ENCODE measurements around the gene KIAA1671.

Gene KIAA1671

GRCh38 chr22:25024895-25025294 is 72.4 kb downstream of the KIAA1671 start:
- Histone ChIP-seq H3K4me3 (ENCODE audit: insufficient read depth, low read length, poor library complexity, severe bottlenecking) (no peak overlapping the region), H3K9me2 (replicated peaks; ENCODE audit: insufficient read depth, low read length) (no peaks in the 10 kb centered on the region), H3K36me3 (ENCODE audit: low read length) (no peaks in the 10 kb centered on the region), H3K27ac (ENCODE audit: low read depth, low read length) (no peak overlapping the region), H3K4me2 (ENCODE audit: low read depth, low read length, poor library complexity, severe bottlenecking) (no peak overlapping the region), H3K27me3 (ENCODE audit: low read length) (no peaks in the 10 kb centered on the region), H2AFZ (ENCODE audit: low read depth, low read length, severe bottlenecking) (no peak overlapping the region), H3K9ac (ENCODE audit: low read length) (no peak overlapping the region), H3K9me3 (ENCODE audit: insufficient read depth, low read length) (no peaks in the 10 kb centered on the region), H3K79me2 (ENCODE audit: insufficient read depth, low read length) (no peaks in the 10 kb centered on the region), H3F3A (ENCODE audit: insufficient read depth) (no peaks in the 10 kb centered on the region), H4K20me1 (ENCODE audit: low read depth, low read length) (no peaks in the 10 kb centered on the region)
- TF ChIP-seq CTCF (IDR thresholded peaks at IDR 0.05; ENCODE audit: insufficient read depth, low read length, poor library complexity, severe bottlenecking), result no peak
- no peak for TF ChIP-seq EZH2phosphoT487 (conservative IDR thresholded peaks at IDR 0.05; ENCODE audit: low read length)

GRCh38 chr22:25025491-25026400 is 73.2 kb downstream of the KIAA1671 start:
- Histone ChIP-seq H4K20me1 (ENCODE audit: low read depth, low read length) (no peaks in the 10 kb centered on the region), H3K9ac (ENCODE audit: low read length) (no peak overlapping the region), H3K4me3 (ENCODE audit: insufficient read depth, low read length, poor library complexity, severe bottlenecking) (no peak overlapping the region), H3K27me3 (ENCODE audit: low read length) (no peaks in the 10 kb centered on the region), H3K9me3 (ENCODE audit: insufficient read depth, low read length) (no peaks in the 10 kb centered on the region), H3K79me2 (ENCODE audit: insufficient read depth, low read length) (no peaks in the 10 kb centered on the region), H2AFZ (ENCODE audit: low read depth, low read length, severe bottlenecking) (no peak overlapping the region), H3F3A (ENCODE audit: insufficient read depth) (no peaks in the 10 kb centered on the region), H3K9me2 (replicated peaks; ENCODE audit: insufficient read depth, low read length) (no peaks in the 10 kb centered on the region), H3K27ac (ENCODE audit: low read depth, low read length) (no peak overlapping the region), H3K36me3 (ENCODE audit: low read length) (no peaks in the 10 kb centered on the region), H3K4me2 (ENCODE audit: low read depth, low read length, poor library complexity, severe bottlenecking) (no peak overlapping the region)
- no peak for TF ChIP-seq EZH2phosphoT487 (conservative IDR thresholded peaks at IDR 0.05; ENCODE audit: low read length)
- TF ChIP-seq CTCF (IDR thresholded peaks at IDR 0.05; ENCODE audit: insufficient read depth, low read length, poor library complexity, severe bottlenecking), result no peak

- no peak overlapping the region for H3K4me2 ChIP-seq (ENCODE audit: low read depth, low read length, poor library complexity, severe bottlenecking)
- no peak overlapping the region for H2AFZ ChIP-seq (ENCODE audit: low read depth, low read length, severe bottlenecking)
- no peak overlapping the region for H3K4me3 ChIP-seq (ENCODE audit: insufficient read depth, low read length, poor library complexity, severe bottlenecking)
- no peaks in the 10 kb centered on the region for H4K20me1 ChIP-seq (ENCODE audit: low read depth, low read length)
- H3K79me2 ChIP-seq (ENCODE audit: insufficient read depth, low read length), result no peaks in the 10 kb centered on the region
- H3K36me3 ChIP-seq (ENCODE audit: low read length), result no peaks in the 10 kb centered on the region
- H3K27me3 ChIP-seq (ENCODE audit: low read length), result no peaks in the 10 kb centered on the region
- H3K9me3 ChIP-seq (ENCODE audit: insufficient read depth, low read length), result no peaks in the 10 kb centered on the region
- H3K27ac ChIP-seq (ENCODE audit: low read depth, low read length), result no peak overlapping the region
- H3K9ac ChIP-seq (ENCODE audit: low read length), result no peak overlapping the region
- no peak for TF ChIP-seq CTCF (IDR thresholded peaks at IDR 0.05; ENCODE audit: insufficient read depth, low read length, poor library complexity, severe bottlenecking)
- TF ChIP-seq EZH2phosphoT487 (conservative IDR thresholded peaks at IDR 0.05; ENCODE audit: low read length), result no peak
- no peaks in the 10 kb centered on the region for H3F3A ChIP-seq (ENCODE audit: insufficient read depth)
- H3K9me2 ChIP-seq (replicated peaks; ENCODE audit: insufficient read depth, low read length), result no peaks in the 10 kb centered on the region
These were observed 74.8 kb downstream of the KIAA1671 start for GRCh38 chr22:25027043-25027906.

Data from SU-DHL-6 (cell line).